Fibroblast of pulmonary artery (primary cell): ENCODE measurements around the gene CACNA2D4.

Source experiments
- DNase-seq: peaks from one replicate; pipeline ENCODE4 v3.0.0-alpha.2; 2010; ENCODE audit warnings: low read depth
- H3K4me3 ChIP-seq: replicated peaks from 2 replicates; pipeline ENCODE4 v1.5.1; 2011; ENCODE audit warnings: low read depth, mild to moderate bottlenecking, control low read depth, low read length, moderate library complexity
- TF ChIP-seq, protein P1 (sequence below): IDR thresholded peaks from 2 replicates; pipeline ENCODE4 v1.5.1; 2011; ENCODE audit warnings: mild to moderate bottlenecking, control low read depth, low read length, inconsistent platforms; ENCODE audit errors: missing control alignments

CACNA2D4 gene

DNA sequence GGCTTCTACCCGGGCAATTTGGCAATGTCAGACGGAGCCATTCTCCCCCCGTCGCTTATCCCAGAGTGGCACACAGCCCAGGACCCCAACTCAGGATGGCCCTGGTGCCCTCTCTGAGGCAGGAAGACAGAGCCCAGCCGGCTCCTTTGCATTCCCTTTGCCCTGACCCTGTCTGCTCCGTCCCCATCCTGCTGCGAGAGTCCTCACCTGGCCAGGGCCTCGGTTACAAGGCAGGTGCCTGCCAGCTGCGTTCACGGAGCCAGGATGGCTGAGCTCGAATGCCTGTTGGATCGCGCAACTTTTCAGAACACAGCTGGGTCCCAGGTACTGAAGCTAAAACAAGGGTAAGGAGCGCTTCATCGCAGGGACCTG is 79.5 kb downstream of the CACNA2D4 start:
- H3K4me3 ChIP-seq = no peak overlapping the region
- TF ChIP-seq, protein P1, sequence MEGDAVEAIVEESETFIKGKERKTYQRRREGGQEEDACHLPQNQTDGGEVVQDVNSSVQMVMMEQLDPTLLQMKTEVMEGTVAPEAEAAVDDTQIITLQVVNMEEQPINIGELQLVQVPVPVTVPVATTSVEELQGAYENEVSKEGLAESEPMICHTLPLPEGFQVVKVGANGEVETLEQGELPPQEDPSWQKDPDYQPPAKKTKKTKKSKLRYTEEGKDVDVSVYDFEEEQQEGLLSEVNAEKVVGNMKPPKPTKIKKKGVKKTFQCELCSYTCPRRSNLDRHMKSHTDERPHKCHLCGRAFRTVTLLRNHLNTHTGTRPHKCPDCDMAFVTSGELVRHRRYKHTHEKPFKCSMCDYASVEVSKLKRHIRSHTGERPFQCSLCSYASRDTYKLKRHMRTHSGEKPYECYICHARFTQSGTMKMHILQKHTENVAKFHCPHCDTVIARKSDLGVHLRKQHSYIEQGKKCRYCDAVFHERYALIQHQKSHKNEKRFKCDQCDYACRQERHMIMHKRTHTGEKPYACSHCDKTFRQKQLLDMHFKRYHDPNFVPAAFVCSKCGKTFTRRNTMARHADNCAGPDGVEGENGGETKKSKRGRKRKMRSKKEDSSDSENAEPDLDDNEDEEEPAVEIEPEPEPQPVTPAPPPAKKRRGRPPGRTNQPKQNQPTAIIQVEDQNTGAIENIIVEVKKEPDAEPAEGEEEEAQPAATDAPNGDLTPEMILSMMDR = no peak
- DNase-seq = no peak

DNA sequence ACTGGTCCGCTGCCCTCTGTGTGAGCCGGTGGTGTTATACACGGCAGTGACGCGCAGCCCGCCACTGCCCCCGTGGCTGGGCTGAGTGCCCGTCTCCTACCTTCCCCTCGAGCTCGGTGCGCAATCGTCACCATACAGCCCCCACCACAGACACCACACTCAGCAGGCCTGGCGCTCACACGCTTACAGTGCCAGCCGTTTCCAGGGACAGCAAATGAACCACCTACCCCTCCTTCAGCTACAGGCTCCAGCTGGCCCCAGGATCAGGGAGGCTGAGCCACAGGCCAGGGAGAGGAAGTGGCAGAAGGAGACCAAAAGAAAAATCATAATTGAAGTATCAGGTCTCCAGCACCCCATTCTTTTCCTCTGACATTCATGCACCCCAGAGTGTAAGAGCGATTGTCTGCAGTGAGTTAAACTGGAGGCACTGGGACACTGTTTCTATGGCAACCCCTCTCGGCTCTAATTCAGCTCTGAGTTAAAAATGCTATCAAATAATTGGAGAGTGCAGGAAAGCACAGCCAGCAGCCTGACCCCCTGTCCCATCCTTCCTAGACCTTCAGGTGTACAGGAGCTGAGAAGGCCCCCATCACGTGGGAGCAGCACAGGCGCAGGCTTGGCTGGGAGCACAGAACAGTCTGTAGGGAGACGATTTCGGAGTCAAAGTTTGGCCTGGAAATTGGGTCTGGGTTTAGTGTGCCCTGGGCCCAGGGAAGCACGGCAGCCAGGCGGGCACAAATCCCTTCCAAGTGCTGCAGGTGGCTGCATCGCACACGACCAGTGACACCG is 80.1 kb downstream of the CACNA2D4 start:
- no peak overlapping the region for H3K4me3 ChIP-seq
- TF ChIP-seq, protein P1 = no peak
- DNase-seq = no peak

DNA sequence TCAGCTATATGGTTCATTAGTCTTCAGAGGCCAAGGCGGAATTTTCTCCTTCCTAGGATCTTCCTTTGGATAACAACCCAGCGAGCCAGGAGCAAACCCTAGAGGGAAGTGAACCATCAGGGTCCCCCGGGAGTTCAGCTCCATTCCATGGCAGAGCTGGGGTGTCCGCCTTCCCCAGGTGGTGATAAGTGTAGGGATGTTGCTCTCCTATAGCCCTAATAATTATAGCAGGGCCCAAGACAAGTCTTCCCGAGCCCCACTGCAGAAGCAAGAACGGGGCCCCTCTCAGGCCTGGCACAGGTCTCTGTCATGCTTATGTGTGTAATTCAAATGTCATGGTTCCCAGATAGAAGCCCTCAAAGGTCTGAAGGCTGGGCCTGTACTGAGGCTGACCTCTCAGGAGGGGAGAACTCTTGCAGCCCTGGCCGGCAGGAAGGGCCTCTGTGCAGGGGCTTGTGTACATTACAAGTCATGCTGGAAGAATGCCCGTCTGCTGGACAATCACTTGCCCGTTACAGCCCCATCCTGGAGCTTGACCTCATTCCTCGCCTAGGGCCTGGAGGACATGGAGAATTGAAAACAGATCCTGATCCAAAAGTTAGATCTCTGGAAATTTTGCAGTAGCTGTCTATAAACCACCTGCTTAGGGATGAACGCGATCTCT is 80.8 kb downstream of the CACNA2D4 start:
- peak; percentile 13 for DNase-seq
- no peak overlapping the region for H3K4me3 ChIP-seq
- TF ChIP-seq, protein P1 = no peak

DNA sequence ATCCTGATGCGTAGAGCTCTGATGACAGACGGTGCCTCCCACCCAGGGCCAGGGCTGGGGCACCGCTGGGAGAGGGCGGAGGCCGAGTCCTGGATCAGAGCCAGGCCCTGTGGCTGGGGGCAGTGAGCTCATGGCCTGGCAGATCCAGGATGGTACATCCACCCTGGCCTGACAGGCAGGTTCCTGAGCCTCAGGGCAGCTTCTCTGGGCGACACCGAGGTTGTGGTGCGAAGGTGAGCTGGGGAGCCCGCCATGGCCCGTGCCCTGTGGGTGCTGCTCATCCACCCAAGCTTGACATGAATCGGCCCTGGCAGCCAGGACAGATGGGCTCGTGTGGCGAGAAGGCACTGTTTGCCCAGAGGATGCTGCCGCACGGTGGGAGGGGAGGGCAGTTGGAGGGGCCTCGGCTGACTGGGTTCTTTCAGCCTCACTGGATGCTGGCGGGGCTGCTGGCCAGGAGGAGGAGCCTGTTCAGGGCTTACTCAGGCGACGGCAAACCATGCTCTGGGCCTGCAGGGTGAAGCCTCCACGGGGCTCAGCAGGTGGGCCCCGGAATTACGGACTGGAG is 81.5 kb downstream of the CACNA2D4 start:
- DNase-seq = no peak
- H3K4me3 ChIP-seq = no peak overlapping the region
- TF ChIP-seq, protein P1 = no peak

GRCh38 chr12:1836241-1836803 is 82.1 kb downstream of the CACNA2D4 start:
- TF ChIP-seq, protein P1 = no peak
- DNase-seq = no peak
- H3K4me3 ChIP-seq = no peak overlapping the region

DNA sequence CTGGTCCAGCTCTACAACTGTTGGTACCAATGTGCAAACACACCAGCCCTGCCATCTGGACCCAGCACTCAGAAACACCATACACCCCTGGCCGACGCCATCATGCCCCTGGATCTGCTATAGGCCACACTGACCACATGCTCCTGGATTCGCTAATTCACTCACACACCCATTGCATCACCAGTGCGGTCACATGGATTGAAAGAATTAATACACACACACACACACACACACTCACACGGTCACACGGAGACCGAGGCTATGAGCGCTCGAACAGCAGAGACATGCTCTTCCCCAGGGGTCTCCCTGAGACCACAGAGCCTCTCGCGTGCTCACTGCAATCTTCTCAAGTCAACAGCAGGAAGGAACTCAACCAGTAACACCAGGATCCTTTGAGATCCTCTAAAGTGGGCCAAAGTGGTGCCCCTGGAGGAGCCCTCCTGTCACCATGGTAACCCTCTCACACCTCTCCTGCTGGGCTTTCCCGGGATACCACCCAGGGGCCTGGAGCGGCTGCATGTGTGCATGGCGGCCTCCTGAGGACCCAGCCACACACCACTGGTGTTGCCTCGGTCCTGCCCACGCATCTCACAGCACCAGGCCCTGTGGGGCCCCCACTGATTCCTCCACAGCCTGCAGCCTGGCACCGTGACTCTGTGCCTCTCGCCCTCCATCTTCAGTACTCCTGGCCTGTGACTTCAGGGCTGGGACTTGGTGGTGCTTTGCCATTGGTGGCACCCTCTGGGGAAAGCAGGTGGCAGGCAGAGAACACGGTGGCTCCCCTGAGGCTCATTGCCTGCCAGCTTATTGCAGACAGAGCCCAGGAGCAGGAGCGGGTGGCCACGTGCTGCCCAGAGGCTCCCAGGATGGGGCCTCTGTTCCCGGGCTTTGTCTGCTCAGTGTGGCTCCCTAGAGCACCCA is 83.0 kb downstream of the CACNA2D4 start:
- DNase-seq = no peak
- H3K4me3 ChIP-seq = no peak overlapping the region
- TF ChIP-seq, protein P1 = no peak
